Measurements from ENCODE around the gene LY86.
A peak's percentile ranks its signal among the peaks of the same experiment; 100 is the strongest.

DNA sequence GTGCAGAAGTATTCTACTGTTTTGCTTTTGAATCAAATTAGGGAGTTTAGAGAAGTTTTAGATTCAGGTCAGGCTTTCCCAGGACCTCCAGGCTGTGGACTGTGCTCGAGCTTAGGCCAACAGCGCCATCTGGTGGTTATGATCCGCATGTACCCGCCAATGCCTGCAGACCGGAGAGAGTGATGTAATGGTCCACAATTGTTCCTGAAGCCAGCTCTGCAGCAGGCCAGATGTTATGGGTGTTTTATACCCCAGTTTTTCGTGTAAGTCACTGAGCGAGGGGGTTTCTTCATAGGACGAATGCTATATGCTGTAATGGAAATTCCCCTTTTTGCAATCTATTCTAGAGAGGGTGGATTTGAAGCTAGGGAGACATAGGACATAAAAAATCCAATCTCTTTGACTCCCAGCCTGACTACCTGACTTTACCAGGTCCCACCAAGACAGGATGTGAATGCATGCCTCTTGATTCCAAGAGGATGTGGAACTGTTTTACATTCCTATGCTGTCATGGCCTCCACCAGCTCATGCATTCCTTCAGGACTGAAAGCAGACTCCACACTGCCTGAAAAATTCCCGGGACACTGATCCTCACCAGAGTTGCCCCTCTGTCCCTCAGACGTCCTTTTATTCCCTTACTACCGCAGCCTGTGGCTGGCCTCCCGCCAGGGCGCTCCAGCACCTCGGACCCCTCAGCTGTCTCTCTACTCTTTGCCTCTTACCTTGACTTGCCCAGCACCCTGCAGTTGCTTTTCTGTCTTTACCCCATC, 41.2 kb upstream of the LY86 start:
- TF ChIP-seq, protein P1, sequence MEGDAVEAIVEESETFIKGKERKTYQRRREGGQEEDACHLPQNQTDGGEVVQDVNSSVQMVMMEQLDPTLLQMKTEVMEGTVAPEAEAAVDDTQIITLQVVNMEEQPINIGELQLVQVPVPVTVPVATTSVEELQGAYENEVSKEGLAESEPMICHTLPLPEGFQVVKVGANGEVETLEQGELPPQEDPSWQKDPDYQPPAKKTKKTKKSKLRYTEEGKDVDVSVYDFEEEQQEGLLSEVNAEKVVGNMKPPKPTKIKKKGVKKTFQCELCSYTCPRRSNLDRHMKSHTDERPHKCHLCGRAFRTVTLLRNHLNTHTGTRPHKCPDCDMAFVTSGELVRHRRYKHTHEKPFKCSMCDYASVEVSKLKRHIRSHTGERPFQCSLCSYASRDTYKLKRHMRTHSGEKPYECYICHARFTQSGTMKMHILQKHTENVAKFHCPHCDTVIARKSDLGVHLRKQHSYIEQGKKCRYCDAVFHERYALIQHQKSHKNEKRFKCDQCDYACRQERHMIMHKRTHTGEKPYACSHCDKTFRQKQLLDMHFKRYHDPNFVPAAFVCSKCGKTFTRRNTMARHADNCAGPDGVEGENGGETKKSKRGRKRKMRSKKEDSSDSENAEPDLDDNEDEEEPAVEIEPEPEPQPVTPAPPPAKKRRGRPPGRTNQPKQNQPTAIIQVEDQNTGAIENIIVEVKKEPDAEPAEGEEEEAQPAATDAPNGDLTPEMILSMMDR (IDR thresholded peaks at IDR 0.05): peak; percentile 90 to 94 (median 92)
- no peak for TF ChIP-seq POLR2A (IDR thresholded peaks at IDR 0.05)

Data from uterus (tissue), 2 donors.